ENCODE measurements around the gene TLL2.

DNA sequence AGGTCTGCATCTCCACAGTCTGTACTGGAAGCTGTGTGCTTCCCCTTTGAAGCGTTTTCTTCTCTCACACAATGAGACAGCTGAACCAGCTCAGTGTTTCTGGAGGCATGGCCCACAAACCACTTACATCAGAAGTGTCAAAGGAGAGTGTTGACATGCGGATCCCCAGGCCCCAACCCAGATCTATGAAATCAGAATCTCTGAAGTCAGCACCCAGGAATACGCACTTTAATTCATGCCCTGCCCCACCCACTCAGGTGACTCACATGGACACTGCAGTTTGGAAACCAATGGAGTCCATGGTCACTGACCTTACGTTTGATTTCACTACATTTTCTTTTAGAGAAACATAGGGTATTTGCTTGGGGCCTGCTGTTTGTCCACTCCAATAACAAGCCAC, 19.0 kb downstream of the TLL2 start:
- TF ChIP-seq MYC (IDR thresholded peaks at IDR 0.05; ENCODE audit: low read depth, low read length), result no peak
- TF ChIP-seq POLR2A (IDR thresholded peaks at IDR 0.05; ENCODE audit: low read depth, low read length), result no peak
- no peak for TF ChIP-seq CTCF (IDR thresholded peaks at IDR 0.05; ENCODE audit: extremely low read depth in 1 of 2, insufficient read depth in 1 of 2, low read depth in 1 of 2, low read length in 2 of 2)
